ENCODE data around the gene GABRA5. TPM values are rescaled to one million over a fixed set of nuclear protein-coding genes. Genes with fewer than 3 reads are reported as not detected.

GABRA5 gene
- total RNA-seq, 1 donor from 2014 or later, result 1.1 TPM

Other genes starting within 250 kb of the GABRA5 start
- gene GABRB3, start 94.0 kb upstream of the GABRA5 start, total RNA-seq (ENCODE audit: unreplicated experiment), result 287 TPM
- 1.3 TPM for gene GABRG3, start 104.1 kb downstream of the GABRA5 start, total RNA-seq (ENCODE audit: unreplicated experiment)

Measured in glutamatergic neuron (in vitro differentiated cells).